ENCODE results near the gene MCCC2. TPM values are rescaled to one million over a fixed set of nuclear protein-coding genes. Genes with fewer than 3 reads are reported as not detected.

Gene MCCC2
- total RNA-seq, 4 donors from 2014 or later, result 31.5 to 46.9 (median 37.6) TPM

- TF ChIP-seq CTCF (IDR thresholded peaks at IDR 0.05) (no peak), POLR2A (IDR thresholded peaks at IDR 0.05) (no peak), EP300 (IDR thresholded peaks at IDR 0.05) (no peak)
Observed at GRCh38 chr5:71684309-71684708, 97.2 kb downstream of the MCCC2 start.

DNA sequence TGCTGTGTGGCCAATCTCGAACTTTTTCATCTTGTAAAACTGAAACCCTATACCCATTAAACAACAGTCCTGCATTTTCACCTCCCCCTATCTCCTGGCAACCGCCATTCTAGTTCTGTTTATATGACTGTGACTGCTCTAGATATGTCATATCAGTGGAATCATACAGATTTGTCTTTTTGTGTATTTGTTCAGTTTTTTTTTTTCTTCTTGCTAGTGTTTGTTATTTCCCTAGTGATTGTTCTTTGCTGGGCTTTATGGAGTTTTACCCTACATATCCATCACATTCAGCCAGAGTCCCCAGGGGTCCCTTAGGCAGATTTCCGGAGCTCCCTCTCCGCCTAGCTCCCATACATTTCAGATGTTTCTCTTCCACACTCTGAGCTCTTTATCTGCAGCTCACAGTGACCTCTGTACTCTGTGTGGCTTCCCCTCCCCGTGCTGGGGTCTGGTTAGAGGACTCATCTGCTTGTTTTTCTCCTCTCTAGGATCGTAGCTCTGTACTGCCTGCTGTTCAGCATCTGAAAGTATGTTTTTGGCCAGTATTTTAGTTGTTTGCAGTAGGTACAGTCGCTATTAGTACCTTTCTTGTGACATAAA is 106.8 kb downstream of the MCCC2 start:
- TF ChIP-seq CTCF (IDR thresholded peaks at IDR 0.05), result no peak
- no peak for TF ChIP-seq EP300 (IDR thresholded peaks at IDR 0.05)
- no peak for TF ChIP-seq POLR2A (IDR thresholded peaks at IDR 0.05)
- H3K4me1 ChIP-seq, result no peaks in the 10 kb centered on the region
- no peaks in the 10 kb centered on the region for H3K9me3 ChIP-seq
- no peak for DNase-seq (ENCODE audit: low spot score in 2 of 2)
- 18 to 22% methylated on average over 7 of the region's 7 CpGs for WGBS, 2 donors
- peaks cover 0 to 4% of the 10 kb centered on the region in 2 donors for H3K27me3 ChIP-seq
- H3K27ac ChIP-seq, result no peak overlapping the region
- no peaks in the 10 kb centered on the region for H3K36me3 ChIP-seq
- H3K4me3 ChIP-seq, result no peak overlapping the region

More at GRCh38 chr5:71684309-71684708, 97.2 kb downstream of the MCCC2 start:
- Histone ChIP-seq H3K36me3 (no peaks in the 10 kb centered on the region), H3K27me3 (no peaks in the 10 kb centered on the region), H3K27ac (no peak overlapping the region), H3K4me3 (no peak overlapping the region), H3K4me1 (no peaks in the 10 kb centered on the region), H3K9me3 (peaks cover 0 to 3% (median 0%) of the 10 kb centered on the region in 4 donors)
- WGBS, 2 donors, result 85% methylated on average over 2 of the region's 2 CpGs
- no peak for DNase-seq (ENCODE audit: low spot score in 2 of 2)

DNA sequence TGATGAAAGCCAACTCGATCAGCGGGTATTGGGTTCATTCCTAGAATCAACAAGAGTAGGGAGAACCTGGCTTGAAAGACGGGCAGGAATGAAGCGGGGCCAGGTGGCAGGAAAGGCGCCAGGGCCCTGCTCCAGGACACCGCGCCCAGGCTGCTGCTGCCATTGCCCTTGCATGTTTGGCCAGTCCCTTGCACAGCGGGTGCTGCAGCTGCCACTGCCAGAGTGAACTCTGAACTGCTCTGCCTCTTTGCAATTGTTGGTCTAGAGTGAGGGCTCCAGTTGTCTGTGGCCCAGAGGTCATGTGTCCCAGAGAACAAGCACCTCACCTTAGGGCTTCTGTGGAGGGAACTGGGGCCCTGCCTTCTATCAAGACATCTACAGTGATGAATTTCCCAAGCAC is 107.9 kb downstream of the MCCC2 start:
- no peak overlapping the region for H3K27ac ChIP-seq
- peaks cover 0 to 4% of the 10 kb centered on the region in 2 donors for H3K27me3 ChIP-seq
- H3K4me1 ChIP-seq, result no peaks in the 10 kb centered on the region
- WGBS, 2 donors, result 93 to 94% methylated on average over 8 of the region's 8 CpGs
- no peak overlapping the region for H3K4me3 ChIP-seq
- no peak for TF ChIP-seq POLR2A (IDR thresholded peaks at IDR 0.05)
- no peak for TF ChIP-seq EP300 (IDR thresholded peaks at IDR 0.05)
- TF ChIP-seq CTCF (IDR thresholded peaks at IDR 0.05), result no peak
- H3K9me3 ChIP-seq, result no peaks in the 10 kb centered on the region
- no peak for DNase-seq (ENCODE audit: low spot score in 2 of 2)
- H3K36me3 ChIP-seq, result no peaks in the 10 kb centered on the region

- no peak for TF ChIP-seq CTCF (IDR thresholded peaks at IDR 0.05)
- no peak for TF ChIP-seq POLR2A (IDR thresholded peaks at IDR 0.05)
- TF ChIP-seq EP300 (IDR thresholded peaks at IDR 0.05), result no peak
- Histone ChIP-seq H3K4me1 (no peaks in the 10 kb centered on the region), H3K9me3 (no peaks in the 10 kb centered on the region), H3K36me3 (no peaks in the 10 kb centered on the region), H3K27ac (no peak overlapping the region), H3K27me3 (peaks cover 0 to 4% of the 10 kb centered on the region in 2 donors), H3K4me3 (no peak overlapping the region)
- DNase-seq (ENCODE audit: low spot score in 2 of 2), result no peak
Observed at GRCh38 chr5:71695595-71695994, 108.5 kb downstream of the MCCC2 start.

DNA sequence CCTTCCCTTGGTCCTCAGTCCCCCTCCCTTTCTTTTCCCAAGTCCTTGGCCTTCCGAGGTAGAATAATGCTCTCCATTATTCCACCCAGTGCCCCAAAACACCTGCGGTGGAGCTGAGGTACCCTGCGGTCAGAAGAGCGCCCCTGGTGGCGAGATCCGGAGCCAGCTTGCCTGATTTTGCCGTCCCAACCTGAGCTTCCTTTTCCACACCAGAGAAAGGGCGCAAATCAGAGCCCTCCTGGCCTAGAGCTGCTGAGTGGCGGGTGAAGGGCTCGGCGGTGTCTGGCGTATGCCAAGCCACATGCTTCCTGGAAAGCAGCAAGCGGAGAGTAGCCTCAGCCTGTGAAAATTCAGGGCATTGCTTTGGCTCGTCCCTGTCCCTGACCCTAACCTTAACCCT is 110.8 kb downstream of the MCCC2 start:
- DNase-seq (ENCODE audit: low spot score in 2 of 2), result no peak
- Histone ChIP-seq H3K9me3 (no peaks in the 10 kb centered on the region), H3K27me3 (peaks cover 0 to 4% of the 10 kb centered on the region in 2 donors), H3K4me3 (no peak overlapping the region), H3K27ac (no peak overlapping the region), H3K4me1 (no peaks in the 10 kb centered on the region), H3K36me3 (no peaks in the 10 kb centered on the region)
- 37 to 51% methylated on average over 5 to 14 of the region's 14 CpGs for WGBS, 2 donors
- TF ChIP-seq EP300 (IDR thresholded peaks at IDR 0.05), result no peak
- TF ChIP-seq CTCF (IDR thresholded peaks at IDR 0.05), result peak in 1 of 5 experiments; percentile 10

All from tibial nerve (tissue), 4 donors.